ENCODE data around the gene CARD19.
"Not testable (repeated sequence)": the region's sequence is repeated elsewhere in the genome, so short reads cannot be mapped to it uniquely, and the experiment has no call there.

Gene CARD19

GRCh38 chr9:93089024-93089423 lies 7.0 kb upstream of the CARD19 start:
- DNase-seq, result no peak

- no peak for DNase-seq
Measured at GRCh38 chr9:93089481-93089991, 6.5 kb upstream of the CARD19 start.

DNA sequence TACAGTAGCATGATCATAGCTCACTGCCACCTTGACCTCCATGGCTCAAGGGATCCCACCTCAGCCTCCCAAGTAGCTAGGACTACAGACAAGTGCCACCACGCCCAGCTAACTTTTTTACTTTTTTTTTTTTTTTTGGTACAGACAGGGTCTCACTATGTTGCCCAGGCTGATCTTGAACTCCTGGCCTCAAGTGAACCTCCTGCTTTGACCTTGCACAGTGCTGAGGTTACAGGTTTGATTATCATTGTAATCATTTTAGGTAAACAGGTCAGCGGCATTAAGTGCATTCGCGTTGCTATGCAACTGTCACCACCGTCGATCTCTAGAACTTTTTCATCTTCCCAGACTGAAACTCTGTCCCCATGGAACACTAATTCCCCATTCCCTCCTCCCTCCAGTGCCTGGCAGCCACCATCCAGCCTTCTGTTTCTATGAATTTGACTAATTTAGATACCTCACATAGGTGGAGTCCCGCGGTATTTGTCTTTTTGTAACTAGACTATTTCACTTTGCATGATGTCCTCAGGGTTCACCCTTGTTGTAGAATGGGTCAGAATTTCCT lies 5.8 kb upstream of the CARD19 start:
- DNase-seq, result no peak

DNA sequence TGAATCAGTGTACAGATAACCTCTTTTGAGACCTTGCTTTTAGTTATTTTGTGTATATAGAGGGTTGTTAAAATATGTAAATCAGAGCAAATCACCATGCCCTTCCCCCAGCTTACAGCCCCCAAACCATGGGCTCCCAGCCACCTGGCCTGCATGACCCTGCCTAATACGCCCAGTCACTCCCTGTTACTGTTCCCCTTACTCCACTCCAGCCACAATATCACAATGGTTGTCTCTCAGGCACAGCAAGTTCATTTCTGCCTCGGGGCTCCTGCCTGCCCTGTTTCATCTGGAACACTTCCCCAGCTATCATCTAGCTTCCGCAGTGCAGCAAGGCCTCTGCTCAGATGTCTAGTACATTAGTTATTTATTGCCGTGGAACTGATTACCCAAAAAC lies 5.0 kb upstream of the CARD19 start:
- no peak for DNase-seq

DNA sequence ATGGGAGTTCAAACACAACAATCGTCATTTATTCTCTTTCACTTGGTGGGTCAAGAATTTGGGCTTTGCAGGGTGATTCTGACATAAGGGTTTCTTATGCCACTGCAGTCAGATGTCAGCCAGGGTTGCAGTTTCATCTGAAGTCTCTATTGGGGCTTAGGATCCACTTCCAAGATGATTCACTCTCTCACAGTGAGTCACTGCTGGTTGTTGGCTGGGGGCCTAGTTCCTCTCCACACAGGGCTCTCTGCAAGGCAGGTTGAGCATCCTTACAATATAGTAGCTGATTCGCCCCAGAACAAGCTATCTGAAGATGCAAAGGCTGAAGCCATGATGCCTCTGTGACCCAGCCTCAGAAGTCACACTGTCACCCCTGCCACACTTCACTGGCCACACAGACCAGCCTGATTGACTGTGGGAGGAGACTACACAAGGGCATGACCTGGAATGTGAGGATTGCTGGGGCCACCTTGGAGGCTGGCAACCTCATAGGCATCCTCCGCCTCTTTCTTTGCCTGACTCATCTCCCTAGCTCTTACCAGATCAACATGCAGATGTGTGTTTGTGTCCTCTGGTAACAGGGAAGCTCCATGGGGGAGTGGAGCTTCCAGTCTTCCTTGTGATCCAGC lies 4.5 kb upstream of the CARD19 start:
- DNase-seq, result no peak

DNA sequence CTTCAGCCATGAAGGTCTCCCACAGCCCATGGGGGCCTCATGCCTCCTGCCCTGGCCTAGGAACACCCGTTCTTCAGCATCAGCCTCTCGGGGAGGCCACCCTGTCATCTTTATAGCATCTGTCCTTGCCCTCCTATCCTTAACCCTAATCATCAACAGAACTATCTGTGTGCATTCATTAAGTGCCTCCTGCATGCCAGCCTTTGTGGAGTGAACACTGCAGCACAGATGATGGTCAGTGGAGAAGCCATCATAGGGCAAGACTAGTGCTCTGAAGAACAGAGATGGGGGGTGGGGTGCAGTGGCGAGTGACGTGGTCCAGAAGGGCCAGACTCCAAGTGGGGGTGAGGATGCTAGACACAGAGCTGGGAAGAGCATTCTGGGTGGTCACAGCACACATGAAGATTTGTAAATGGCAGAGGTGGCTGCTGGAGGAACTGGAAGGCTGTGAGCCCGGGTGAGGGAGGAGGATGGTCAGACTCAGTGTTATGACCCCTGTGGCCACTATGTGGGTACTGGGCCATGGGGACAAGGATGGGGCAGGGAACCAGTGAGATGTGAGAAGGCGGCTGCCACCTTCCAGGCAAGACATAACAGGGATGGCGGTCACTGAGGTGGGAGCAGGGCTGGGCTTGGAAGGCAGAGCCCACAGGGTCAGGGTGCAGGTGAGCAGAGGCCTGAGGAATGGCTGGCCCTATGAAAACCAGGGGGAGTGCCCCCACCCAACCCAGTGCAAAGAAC lies 3.6 kb upstream of the CARD19 start:
- no peak for DNase-seq

DNA sequence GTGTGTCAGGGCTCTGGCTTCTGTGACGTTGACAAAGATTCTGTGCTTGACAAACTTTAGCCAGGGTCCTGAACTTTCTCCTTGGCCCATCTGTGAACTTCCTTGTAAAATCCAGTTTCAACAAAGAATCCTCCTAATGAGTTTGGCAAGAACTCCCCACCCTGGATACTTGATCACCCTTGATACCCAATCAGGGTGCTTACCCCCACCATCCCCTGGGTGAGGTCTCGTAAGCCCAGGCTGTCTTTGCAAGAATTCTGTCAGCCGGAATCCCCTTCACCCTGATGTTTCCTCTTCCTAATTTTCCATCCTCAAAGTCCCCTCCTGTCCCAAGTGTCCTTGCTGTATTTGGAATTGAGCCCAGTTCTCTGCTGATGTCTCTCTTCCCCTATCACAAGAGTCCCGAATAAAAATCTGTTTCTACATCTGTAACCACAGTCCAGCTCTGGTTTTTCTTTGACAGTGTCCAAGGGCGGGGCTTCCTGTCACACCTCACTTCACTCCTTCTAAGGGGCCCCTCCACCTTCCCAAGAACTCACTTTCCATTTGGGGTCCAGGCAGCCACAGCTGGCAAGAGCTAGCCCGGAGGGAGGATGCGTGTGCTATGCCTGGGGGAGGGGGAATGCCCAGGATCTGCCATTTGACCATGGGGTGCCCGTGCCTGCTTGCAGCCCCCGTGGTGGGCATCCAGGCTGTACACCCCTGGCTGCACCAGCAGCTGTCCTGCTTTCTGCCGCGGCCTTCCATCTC lies 2.7 kb upstream of the CARD19 start:
- no peak for DNase-seq

- no peak for DNase-seq
Measured at GRCh38 chr9:93093877-93094657, 1.9 kb upstream of the CARD19 start.

DNA sequence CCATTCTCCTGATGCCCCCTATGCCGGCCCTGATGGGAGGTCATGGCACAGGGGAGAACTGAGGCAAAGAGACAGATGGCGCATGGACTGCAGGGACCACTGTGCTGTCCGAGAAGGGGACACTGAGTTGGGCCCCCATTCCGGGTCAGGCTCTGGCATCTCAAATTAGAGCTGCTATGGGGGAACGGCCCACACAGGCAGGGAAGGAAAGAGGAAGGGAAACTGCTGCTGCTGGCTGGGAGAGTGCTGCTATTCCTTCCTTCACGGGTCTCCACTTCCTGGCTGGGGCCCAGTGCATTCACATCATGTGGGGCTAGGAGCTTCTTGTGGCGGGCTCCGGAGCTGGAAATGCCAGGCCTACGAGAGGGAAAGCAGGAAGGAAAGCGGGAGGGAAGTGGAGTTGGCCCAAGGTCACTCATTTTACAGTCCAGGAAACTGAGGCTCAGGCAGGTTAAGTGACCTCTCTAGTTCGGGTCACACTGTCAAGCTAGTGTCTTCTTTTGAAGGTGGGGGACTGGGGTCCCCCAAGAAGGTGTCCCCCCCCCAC lies 1.3 kb upstream of the CARD19 start:
- no peak for DNase-seq

GRCh38 chr9:93095205-93096130 lies 549 bp upstream of the CARD19 start:
- DNase-seq, result peak; percentile 99

DNA sequence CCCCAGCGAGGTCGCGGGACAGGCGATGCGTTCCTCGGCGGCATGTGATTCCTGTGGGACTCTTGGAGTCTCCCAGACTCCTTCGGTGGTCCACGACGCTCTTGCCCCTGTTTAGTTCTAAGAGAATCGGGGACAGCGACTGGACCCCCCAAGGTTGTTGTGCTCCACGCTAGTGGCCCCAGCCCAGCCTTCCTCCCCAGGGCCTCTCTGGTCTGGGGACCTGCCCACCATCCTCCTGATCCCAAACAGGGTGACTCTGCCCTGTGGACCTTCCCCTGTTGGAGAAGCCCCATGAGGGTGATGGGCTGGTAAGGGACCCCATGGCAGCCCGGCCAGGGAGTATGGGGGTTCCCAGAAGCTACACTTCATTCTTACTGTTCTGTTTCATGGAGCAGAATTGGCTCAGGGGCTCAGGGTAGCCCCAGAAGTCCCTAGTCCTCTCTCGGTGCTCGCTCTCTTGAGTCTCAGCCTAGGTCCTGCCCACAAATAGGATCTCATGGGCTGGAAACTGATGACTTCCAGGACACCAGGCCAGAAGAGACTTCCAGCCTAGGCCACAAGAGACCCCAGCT lies 880 bp downstream of the CARD19 start:
- DNase-seq, result no peak

GRCh38 chr9:93097511-93098201 lies 1.6 kb downstream of the CARD19 start:
- no peak for DNase-seq

GRCh38 chr9:93098236-93098946 lies 2.4 kb downstream of the CARD19 start:
- DNase-seq, result no peak

- DNase-seq, result no peak
Measured at GRCh38 chr9:93099551-93100275, 3.7 kb downstream of the CARD19 start.

DNA sequence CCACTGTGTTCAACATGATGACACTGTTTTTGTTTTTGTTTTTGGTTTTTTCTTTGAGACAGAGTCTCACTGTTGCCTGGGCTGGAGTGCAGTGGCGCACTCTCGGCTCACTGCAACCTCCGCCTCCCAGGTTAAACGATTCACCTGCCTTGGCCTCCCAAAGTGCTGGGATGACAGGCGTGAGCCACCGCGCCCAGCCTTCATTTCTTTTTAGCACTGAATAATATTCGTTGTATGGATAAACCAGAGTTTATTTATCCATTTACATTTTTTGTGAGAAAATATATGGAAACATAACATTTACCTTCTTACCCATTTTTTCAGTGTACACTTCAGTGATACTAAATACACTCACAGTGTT lies 4.2 kb downstream of the CARD19 start:
- no peak for DNase-seq

GRCh38 chr9:93101086-93101485 lies 5.1 kb downstream of the CARD19 start:
- DNase-seq, result not testable (repeated sequence)

DNA sequence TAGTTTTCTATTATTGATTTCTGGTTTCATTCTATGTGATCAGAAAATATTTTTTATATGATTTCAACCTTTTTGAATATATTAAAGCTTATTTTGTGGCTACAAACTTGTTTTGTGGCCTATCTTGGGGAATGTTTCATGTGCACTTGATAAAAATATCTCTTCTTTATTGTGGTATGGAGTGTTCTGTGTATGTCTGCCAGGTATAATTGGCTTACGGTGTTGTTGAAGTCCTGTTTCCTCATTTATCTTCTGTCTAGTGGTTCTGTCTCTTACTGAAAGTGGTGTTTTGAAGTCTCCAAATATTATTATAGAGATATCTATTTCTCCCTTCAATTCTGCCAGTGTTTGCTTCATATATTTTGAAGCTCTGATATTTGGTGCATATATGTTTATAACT lies 9.6 kb downstream of the CARD19 start:
- DNase-seq, result no peak

- no peak for DNase-seq
Measured at GRCh38 chr9:93107151-93107824, 11.3 kb downstream of the CARD19 start.

Measured in NCI-H2171 treated with DMSO at 0.1 percent for 48 hours (cell line).